Measurements from ENCODE around the gene KRTAP6-3. TPM values are rescaled to one million over a fixed set of nuclear protein-coding genes. Genes with fewer than 3 reads are reported as not detected.

The KRTAP6-3 gene
- total RNA-seq, 1 experiment from 2014 or later, result not detected

DNA sequence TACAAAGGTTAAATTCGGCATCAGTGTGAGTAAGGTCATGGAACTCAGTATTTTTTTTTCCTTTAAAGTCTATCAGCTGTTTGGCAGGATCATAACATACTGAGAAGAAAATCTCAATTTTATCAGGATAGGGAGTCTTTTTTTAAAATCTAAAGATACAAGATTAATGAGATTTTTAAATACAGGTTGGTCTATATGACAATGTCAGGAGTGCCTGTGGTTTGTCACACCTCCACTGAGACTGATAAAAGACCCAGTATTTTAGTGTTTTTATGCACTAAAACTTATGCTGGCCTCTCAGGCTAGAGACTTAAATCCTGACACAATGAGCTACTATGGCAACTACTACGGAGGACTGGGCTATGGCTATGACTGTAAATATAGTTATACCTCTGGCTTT is 50.3 kb downstream of the KRTAP6-3 start, which contains the start of gene KRTAP20-3:
TSS of gene KRTAP20-3 (plus strand) at position 301 of the 400 bp plus-strand sequence.
- intact Hi-C loops (cut with micrococcal nuclease), result no loop called here
- ChIA-PET POLR2A (no interaction called here), CTCF (interaction anchor here (0.5 kb wide), 1 partner anchor 1079 kb away, joined by 3 read pairs; no protein-coding TSS in a partner anchor)
- peaks cover 6% of the 10 kb centered on the region for H3K36me3 Mint-ChIP-seq (ENCODE audit: insufficient read depth, unreplicated experiment)
- no peaks in the 10 kb centered on the region for H3K4me1 Mint-ChIP-seq (ENCODE audit: insufficient read depth, unreplicated experiment)
- no peak for TF ChIP-seq CTCF (IDR thresholded peaks at IDR 0.05; ENCODE audit: unreplicated experiment)
- BruUV-seq (replicated peaks), result no TSS peak
- no peak within 1 kb of the TSS for H3K27ac Mint-ChIP-seq (ENCODE audit: low read depth, unreplicated experiment)
- peaks cover 7% of the 10 kb centered on the region for H3K9me3 Mint-ChIP-seq (ENCODE audit: unreplicated experiment)
- no peak within 1 kb of the TSS for H3K4me3 Mint-ChIP-seq (ENCODE audit: unreplicated experiment)
- DNase-seq (ENCODE audit: unreplicated experiment), result no peak
- peaks cover 14% of the 10 kb centered on the region for H3K27me3 Mint-ChIP-seq (ENCODE audit: insufficient read depth, unreplicated experiment)

Other genes with a start within 250 kb of the KRTAP6-3 start
- not detected in 2 replicates for gene KRTAP23-1, start 243.8 kb upstream of the KRTAP6-3 start, total RNA-seq (2022)
- gene KRTAP13-2, start 220.2 kb upstream of the KRTAP6-3 start, total RNA-seq (2022), result not detected in 2 replicates
- gene KRTAP13-1, start 196.4 kb upstream of the KRTAP6-3 start, total RNA-seq (2022), result not detected in 2 replicates
- not detected in 2 replicates for gene KRTAP13-3, start 166.5 kb upstream of the KRTAP6-3 start, total RNA-seq (2022)
- gene KRTAP13-4, start 162.2 kb upstream of the KRTAP6-3 start, total RNA-seq (2022), result not detected in 2 replicates
- not detected in 2 replicates for gene KRTAP15-1, start 152.2 kb upstream of the KRTAP6-3 start, total RNA-seq (2022)
- gene KRTAP19-1, start 112.1 kb upstream of the KRTAP6-3 start, total RNA-seq (2022), result not detected in 2 replicates
- gene KRTAP19-2, start 105.0 kb upstream of the KRTAP6-3 start, total RNA-seq (2022), result not detected in 2 replicates
- not detected in 2 replicates for gene KRTAP19-3, start 100.4 kb upstream of the KRTAP6-3 start, total RNA-seq (2022)
- not detected in 2 replicates for gene KRTAP19-4, start 95.3 kb upstream of the KRTAP6-3 start, total RNA-seq (2022)
- gene KRTAP19-5, start 90.3 kb upstream of the KRTAP6-3 start, total RNA-seq (2022), result not detected in 2 replicates
- not detected in 2 replicates for gene KRTAP19-6, start 50.6 kb upstream of the KRTAP6-3 start, total RNA-seq (2022)
- not detected in 2 replicates for gene KRTAP19-7, start 31.1 kb upstream of the KRTAP6-3 start, total RNA-seq (2022)
- not detected in 2 replicates for gene KRTAP22-2, start 2.0 kb upstream of the KRTAP6-3 start, total RNA-seq (2022)
- gene KRTAP6-2, start 6.5 kb downstream of the KRTAP6-3 start, total RNA-seq (2022), result not detected in 2 replicates
- gene KRTAP22-1, start 8.6 kb downstream of the KRTAP6-3 start, total RNA-seq (2022), result not detected in 2 replicates
- not detected in 2 replicates for gene KRTAP6-1, start 21.5 kb downstream of the KRTAP6-3 start, total RNA-seq (2022)
- gene KRTAP20-1, start 24.0 kb downstream of the KRTAP6-3 start, total RNA-seq (2022), result not detected in 2 replicates
- not detected in 2 replicates for gene KRTAP20-4, start 28.2 kb downstream of the KRTAP6-3 start, total RNA-seq (2022)
- gene KRTAP20-2, start 42.8 kb downstream of the KRTAP6-3 start, total RNA-seq (2022), result not detected in 2 replicates
- not detected in 2 replicates for gene KRTAP20-3, start 50.4 kb downstream of the KRTAP6-3 start, total RNA-seq (2022)
- not detected in 2 replicates for gene KRTAP21-3, start 126.3 kb downstream of the KRTAP6-3 start, total RNA-seq (2022)
- gene KRTAP21-2, start 154.8 kb downstream of the KRTAP6-3 start, total RNA-seq (2022), result not detected in 2 replicates
- gene KRTAP21-1, start 163.0 kb downstream of the KRTAP6-3 start, total RNA-seq (2022), result not detected in 2 replicates
- not detected in 2 replicates for gene KRTAP8-1, start 220.8 kb downstream of the KRTAP6-3 start, total RNA-seq (2022)
- gene KRTAP7-1, start 237.3 kb downstream of the KRTAP6-3 start, total RNA-seq (2022), result not detected in 2 replicates

All from MCF 10A (cell line).